Fibroblast of skin of abdomen (primary cell): Measurements from ENCODE around the gene SCRG1. TPM values are rescaled to one million over a fixed set of nuclear protein-coding genes. Genes with fewer than 3 reads are reported as not detected.

Experiments used
- DNase-seq: peaks from one replicate; pipeline ENCODE4 v3.0.0-alpha.2; 2013
- polyA plus RNA-seq, 2 experiments: library from polyadenylated mRNA; unstranded; fragments of 120-200 nt; gene quantifications; one replicate each; pipeline ENCODE4 v1.2.1, GENCODE V29; 2013; ENCODE audit not compliant: insufficient read length in 2 of 2

Gene SCRG1
- polyA plus RNA-seq (2013, experiment 1 of 2; ENCODE audit: insufficient read length): 21.6 TPM
- polyA plus RNA-seq (2013, experiment 2 of 2; ENCODE audit: insufficient read length): 22.4 TPM

DNA sequence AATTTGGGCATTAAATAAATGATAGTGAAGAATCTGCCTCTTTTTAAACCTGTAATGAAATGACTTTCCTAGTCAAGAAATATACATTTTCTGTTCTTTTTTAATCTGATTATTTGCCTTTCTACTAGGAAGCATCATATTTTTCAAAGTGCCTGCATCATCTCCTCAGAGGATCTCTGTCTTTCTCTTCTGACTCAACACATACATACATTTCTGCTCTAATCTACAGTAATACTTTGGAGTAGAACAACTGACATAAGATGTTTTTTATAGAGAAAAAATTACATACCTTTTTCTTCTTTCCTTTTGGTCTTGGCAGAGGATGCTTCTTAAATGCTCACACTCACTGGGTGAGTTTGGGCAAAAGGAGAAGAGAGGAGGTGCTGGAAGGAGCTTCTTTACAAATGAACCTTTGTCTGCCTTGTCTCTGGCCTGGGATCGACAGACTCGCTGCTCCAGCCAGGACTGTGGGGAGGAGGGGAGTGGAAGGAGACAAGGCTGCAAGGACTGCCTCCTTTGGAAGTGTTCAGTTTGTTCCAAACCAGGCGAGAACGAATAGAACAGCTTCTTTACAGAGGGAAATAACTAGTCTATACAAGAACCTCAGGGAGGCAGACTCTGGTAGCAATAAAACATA is at the start of gene SCRG1:
Gene SCRG1, minus strand, starts transcription at position 338 of the 637 bp plus-strand sequence. CDS start 7,702 bp downstream, outside the sequence.
- peak; percentile 61 for DNase-seq

DNA sequence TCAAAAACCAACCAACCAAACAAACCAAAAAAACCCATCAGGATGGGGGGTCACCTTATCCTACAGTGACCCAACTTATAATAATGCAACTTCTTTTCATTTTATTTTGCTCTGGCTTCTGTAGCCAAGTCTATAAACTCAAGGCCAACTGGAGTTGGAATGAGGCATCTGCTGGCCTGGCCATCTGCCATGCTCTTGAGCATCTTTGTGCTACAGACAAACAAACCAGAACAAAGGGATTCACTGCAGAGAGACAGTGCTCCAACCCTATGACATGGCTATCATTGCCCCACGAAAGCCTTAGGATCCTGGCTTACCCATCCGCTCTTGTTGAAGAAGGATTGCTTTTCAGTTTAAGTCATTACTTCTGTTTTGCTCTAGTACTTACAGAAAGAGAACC is 49.2 kb upstream of the SCRG1 start:
- peak; percentile 75 for DNase-seq

DNA sequence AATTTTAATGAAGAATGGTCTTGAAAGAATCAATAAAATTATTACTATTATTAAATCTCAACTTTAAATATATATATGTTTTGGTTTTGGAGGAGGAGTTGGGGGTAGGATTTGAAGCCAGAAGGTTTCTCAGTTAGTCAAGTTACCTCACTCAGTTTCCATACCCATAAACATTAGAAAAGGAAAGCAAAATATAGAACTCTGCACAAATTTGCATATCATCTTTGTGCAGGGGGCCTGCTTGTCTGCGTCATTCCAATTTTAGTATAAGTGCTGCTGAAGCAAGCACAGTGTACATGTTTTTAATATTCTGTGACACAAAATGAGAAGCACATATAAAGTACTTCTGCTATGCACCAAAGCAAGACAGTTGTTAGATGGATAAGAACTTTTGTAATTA is 47.5 kb upstream of the SCRG1 start:
- DNase-seq: no peak

DNA sequence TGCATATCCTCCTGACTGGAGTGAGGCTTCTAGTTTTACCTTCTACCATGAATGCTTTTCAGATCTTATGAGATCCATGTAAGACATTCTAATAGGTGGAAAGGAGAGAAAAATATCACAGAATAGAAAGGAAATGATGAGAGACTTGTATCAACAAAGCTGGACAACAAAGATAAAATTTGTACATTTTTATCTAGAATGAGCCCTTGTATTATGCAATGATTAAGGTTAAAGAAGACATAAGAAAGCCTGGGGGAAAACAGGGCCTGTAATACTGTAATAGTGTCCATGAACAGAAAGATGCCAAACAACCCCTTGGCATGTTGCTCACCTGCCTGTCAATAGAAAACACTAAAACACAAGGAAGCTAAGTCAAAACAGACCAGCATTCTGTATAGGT is 44.2 kb upstream of the SCRG1 start:
- no peak for DNase-seq

DNA sequence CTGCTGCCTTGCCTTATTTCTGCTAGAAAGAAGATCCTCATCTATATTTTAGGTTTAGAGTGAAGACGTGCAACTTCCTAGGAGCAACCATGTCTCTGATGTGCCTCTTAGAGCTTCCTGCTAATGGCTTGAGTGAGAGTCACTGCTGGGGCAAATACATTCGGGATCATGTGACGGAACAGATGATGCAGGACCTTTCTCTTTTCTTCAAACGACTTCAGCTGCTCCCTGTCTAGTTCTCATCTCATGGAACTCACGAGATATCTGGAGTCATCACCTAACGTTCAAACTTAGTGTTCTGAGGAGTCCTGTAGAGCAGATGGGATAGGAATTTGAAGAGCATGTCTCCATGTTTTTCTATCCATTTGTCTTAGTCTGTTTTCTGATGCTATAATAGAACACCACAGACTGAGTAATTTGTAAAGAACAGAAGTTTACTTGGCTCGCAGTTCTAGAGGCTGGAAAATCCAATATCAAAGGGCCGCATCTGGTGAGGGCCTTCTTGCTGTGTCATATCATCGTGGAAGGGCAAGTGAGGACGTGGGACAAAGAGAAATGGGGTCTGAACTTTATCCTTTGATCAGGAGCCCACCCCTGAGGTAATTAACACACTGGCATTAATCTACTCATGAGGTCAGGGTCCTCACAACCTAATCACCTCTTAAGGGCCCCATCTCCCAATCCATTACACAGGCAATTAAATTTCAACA is 43.5 kb upstream of the SCRG1 start:
- DNase-seq: no peak

DNA sequence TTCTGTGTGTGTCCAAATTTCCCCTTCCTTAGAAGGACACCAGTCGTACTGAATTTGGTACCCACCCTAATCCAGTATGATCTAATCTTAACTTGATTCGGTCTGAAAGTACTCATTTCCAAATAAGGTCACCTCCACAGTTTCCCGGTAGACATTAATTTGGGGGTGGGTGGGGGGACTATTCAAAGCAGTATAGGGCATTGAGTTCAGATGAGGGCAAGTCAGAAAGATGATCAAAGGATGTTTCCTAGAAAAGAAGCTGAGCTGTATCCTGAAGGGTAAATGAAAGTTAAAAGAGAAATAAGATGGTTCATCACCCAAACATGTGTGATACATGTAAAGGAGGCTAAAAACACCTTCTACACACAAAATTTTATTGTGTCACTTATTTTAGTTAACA is 42.0 kb upstream of the SCRG1 start:
- DNase-seq: no peak

DNA sequence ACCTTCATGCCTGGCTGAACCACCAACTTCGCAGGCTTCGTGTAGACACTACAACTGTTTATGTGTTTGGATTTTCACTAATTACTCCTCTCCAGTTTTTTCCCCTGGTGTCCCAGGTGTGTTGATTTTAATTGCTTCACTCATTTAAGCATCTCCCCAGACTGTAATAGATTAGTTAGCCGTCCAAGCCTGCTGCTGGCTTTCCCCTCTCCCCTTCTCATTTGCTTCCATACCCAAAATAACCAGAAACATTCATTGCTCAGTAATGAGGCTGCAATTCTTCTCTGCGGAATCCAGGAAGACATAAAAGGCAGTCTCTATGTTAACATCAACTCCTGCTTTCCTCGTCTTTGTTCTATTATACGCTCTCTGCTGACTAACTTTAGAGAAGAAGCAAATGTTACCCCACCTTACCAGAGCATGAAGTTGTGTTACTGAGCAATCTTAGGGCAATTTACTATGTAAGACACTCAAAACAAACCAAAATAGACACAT is 37.9 kb upstream of the SCRG1 start:
- DNase-seq: peak; percentile 35

DNA sequence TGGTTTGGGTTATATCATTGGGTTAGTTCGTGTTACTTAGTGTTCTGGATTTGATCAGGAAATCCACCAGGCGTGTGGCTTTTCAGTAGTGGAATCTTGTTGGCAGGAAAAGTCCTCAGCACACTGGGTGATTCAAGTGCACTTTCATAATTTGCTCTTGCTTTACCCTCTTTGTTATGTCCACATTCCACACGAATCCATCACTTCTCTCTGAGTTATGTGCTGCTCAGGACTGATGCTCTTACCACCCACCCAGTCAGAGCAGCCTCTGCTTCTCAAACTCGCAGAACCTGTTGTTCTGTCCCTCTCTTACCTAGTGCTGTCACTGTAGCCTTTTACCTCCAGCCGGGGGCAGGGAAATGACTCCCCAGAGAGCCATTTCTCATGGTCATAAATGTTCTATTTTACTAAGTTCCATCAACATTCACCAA is 37.2 kb upstream of the SCRG1 start:
- peak; percentile 93 for DNase-seq

DNA sequence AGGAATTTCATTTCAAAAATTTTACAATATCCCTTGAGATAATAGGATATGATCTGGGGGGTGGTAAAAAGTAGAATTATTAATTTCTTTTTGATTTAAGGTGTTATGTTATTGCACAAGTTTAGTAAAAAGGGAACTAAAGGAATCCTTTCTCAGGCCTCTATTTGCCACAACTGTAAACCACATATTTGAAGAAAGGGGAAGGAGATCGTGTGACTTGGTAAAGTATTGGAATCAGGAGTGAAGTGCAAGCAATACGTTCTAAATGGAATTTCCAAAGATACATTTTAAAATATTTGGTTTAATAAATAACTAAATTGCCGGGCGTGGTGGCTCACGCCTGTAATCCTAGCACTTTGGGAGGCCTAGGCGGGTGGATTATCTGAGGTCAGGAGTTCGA is 35.3 kb upstream of the SCRG1 start:
- DNase-seq: no peak

DNA sequence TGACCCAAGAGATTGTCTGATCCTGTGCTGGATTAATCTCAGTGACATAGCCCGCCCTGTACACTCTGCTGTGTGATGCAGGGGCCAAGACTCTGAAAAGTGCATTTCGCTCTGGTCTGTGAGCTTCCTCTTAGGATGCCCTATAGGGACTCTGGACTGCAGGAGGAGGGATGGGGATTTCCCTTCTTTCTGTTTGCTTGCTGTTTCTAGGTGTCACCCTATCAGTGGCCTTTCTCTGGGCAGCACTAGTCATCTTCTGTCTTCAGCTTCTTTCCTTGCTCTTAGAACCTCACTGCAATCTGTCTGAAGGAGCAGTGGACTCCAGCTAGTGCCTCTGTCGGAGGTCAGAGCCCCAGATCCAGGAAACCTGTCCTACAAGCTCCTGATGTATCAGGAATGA is 34.5 kb upstream of the SCRG1 start:
- DNase-seq: no peak

DNA sequence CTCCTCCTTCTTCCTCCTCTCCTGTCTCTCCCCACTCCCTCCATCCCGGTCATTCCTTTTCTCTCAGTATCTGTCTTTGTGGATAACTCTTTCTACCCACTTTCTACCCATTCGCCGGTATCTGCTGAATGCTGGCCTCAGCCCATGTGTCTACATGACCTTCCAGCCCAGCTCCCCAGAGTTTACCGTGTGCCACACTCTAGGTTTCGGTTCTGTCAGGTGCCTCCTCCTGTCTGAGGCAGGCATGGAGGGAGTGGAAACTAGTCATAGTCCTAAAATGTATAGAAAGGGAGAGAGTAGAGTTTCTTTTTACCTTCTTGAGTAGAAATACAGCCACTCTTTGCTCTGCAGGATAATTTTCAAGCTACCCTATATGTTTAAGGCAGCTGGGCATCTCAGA is 33.5 kb upstream of the SCRG1 start:
- no peak for DNase-seq

DNA sequence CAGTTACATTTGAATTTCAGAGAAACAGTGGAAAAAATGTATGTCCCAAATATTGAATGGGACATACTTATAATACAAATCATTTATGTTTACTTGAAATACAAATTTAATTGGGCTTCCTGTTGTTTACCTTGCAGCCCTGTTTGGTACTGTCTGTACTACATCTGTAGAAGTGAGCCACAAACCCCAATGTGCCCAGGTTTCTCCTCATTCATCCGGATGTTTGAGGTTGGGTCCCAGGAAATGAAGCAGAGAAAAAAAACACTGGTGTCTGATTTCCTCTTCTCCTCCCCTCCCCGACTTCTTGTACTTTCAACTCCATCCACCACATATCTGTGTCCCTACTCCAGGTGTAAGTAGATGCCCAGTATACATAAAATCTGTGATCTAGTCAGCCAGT is 27.1 kb upstream of the SCRG1 start:
- DNase-seq: no peak

DNA sequence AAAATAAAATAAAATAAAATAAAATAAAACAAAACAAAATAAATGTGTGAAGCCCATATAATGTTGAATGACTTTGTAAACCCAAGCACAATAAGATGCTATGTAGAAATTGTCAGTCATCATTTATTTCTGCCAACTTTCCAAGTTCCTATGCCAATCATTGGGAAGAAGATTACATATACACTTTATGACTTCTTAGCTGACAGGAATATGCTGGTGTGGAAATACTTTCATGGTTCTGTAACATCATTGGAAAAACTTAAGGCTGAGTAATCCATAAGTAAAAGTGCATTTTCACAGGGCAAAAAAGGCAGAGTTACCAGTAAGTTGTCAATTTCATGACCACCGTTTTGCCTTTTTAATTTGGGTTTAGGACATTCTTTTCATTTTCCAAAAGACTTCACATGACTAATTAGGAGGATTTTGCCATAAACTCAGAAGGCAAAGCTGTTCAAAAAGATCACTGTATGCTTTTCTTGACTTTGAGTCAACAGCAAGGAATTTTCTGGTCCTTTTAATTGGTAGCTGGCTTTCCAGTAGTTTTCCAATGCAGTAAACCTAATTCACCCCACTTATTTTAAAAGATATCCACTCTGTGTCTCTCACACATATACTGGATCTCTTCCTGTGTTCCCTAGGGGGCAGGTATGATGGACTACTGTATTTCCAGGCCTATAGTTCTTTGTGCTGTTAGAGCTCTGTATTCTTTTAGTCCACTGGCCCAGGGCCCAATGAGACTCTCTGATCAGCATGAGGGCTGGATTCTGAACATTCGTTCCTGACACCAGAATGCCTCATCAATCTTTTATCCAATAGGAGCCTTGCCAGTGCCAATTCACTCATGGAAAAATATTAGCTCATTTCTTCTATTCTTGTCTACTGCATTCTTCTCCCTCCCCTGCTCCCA is 26.2 kb upstream of the SCRG1 start:
- DNase-seq: peak; percentile 90

DNA sequence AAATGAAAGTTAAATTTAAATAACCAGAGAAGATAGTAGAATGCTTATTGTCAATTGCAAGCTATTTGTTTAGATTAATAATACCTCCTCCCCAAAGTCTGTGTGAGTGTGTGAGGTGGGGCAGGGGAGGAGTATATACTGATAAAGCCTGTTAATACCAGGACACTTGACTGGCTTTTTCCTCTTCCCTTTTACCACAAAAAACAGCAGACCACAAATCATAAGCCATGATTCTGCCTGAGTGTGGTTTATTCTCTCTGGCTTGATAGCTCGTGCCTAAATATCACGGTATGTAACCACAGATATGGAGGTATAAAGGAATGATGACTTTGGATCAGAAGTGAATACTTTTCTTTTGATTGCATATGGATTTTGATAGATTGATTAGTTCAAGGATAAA is 21.9 kb upstream of the SCRG1 start:
- DNase-seq: peak; percentile 43

DNA sequence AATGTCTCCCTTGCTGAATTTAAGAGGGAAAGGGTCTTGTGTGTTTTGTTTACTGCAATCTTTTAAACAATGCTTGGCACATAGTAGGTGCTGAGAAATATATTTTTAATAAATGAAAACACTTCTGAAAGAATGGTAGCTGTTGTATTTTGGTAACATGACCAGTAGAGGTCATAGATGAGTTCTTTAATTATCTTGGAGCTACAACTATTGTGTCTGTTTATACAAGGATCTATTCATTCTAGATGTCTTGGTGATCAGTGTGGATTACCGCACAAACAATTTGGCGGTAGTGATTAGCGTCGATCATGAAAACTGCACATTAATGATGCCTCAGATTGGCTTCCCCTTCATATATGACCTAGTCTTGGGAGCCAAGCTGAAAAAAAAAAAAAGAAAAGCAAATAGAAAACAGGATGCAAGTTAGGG is 21.4 kb upstream of the SCRG1 start:
- DNase-seq: no peak

DNA sequence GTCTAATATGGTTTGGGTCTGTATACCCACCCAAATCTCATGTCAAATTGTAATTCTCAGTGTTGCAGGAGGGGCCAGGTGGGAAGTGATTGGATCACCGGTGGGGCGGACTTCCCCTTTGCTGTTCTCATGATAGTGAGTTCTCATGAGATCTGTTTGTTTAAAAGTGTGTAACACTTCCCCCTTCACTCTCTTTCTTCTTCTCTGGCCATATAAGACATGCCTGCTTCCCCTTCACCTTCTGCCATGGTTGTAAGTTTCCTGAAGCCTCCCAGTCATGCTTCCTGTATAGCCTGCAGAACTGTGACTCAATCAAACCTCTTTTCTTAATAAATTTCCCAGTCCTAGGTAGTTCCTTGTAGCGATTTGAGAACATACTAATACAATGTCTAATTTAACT is 19.7 kb upstream of the SCRG1 start:
- no peak for DNase-seq

DNA sequence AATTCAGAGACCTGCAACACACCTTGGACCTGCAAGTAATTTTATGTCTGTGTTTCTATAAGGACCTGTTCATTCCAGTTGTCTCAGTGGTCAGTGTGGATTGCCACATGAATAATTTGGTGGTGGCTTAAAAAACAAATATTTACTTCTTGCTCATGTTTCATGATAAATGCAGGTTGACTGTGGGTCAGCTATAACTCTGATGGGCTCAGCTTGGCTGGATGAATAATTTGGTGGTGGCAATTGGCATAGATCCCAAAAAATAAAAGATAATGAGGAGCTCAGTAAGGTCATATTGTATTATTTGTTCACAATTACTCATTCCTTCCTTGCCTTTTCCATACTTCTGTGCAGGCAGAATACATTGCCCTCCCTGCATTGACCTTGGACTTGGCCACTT is 18.9 kb upstream of the SCRG1 start:
- DNase-seq: no peak

DNA sequence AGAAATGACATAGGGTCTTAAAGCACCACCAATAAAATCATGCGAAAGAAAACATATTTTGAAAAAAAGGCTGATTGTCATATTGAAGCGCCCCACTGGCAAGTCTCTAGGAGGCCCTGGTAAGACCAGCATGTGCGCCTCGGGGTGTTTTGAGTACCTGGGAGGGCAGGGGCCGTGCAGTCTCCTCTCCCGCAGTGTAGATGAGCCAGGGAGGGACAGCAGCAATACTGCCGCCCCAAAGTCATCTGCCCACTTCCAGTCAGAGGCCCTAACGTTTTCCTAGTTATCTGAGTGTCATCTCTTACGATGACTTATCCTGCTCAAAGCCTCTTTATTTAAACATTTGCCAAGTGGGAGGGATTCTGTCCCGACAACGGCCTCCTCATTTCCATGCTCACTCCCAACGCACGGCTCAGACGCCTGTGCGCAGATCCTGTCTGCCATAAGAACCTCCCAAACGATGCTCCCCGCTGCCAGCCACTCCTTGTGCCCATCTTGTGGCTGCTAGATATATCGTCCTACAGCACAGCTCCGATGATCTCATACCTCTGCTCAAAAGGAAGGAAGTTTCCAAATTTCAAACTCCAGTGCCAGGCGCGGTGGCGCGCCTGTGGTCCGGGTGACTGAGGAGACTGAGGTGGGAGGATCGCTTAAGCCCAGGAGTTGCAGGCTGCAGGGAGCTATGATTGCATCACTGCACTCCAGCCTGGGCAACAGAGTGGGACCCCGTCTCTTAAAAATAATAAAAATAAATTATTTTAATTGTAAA is 17.2 kb upstream of the SCRG1 start:
- no peak for DNase-seq

DNA sequence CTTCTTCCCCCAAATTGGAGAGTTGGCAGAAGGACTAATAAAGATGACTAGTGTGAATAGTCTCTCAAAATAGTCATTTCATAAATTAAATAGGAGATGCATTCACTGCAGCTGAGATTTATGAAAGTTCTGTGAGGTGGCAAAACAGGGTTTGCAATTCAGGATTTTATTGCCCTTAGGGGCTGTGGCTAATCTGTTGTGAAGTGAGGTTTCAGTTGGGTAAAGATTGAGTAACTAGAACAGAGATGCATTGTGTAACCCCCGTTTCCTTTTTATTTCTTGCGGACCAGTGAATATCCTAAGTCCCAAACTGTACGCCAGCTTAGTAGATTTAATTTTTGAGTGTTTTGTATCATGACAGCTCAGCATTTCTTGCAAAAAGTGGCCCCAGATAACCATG is 16.2 kb upstream of the SCRG1 start:
- DNase-seq: no peak

DNA sequence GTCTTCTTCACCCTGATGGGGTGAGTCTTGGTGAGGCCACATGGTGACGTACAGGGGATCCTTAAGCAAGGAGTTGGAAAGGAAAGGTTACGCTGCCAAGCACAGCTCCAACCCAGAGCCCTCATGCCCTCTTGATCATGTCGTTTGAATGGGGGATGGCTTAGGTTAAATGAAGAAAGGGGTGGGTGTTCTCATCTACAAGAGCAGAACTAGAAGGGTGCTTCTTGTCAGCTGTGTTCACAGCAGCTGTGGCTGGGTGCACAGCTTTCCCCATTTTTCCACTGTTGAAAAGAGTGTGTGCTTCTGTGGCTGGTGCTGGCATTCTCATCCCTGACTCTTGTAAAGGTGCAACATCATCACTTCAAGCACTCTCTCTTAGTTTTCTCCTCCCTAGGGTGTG is 15.5 kb upstream of the SCRG1 start:
- no peak for DNase-seq

DNA sequence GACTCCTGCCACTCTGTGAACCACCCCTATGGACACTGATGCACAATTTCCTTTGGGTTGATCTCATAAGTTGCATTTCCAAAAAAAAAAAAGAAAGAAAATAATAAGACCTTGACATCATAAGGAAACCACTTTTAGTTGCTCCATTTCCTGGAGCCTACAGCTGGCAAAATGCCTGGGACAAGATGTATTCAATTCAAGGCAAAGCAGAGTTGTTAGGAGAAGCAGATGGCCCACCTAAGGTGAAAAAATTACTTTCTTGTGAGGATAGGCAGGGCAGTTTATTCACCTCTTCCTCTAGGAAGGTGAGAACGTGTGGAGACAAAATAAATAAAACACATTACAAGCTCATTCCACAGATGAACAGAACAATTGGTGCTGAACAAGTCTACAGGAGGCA is 14.1 kb upstream of the SCRG1 start:
- DNase-seq: peak; percentile 64

DNA sequence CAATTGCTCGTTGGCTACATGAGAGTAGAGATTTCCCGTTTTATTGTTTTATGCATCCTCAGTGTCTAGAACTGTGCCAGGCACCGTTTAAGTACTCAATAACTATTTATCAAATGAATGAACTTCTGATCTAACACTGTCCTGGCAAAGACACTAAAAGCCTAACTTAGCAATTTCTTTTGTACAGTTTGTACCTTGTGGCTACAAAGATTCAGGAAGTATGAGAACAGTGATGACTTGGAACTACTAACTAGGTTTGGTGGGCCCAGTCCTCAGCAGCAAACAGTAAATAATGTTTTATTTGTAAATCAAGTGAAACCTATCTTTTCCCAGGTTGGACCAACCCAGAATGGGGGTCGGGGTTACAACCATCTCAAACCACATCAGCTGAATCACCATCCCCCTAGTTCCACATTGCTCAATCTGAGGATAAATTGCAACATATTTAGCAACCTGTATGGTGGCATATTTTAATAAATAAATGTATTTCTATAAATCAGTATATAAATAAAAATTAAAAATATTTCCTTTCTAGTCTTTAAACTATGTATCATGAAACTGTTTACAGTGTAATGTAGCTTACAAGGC is 12.3 kb upstream of the SCRG1 start:
- no peak for DNase-seq
